IMR-90 (cell line): Measurements from ENCODE around the gene CELSR2. TPM values are rescaled to one million over a fixed set of nuclear protein-coding genes. Genes with fewer than 3 reads are reported as not detected.
"Not testable (repeated sequence)": the region's sequence is repeated elsewhere in the genome, so short reads cannot be mapped to it uniquely, and the experiment has no call there.

Source experiments
- ATAC-seq: fragments of 200-7000 bp; cut with Tn5 transposase; 2 replicates; pipeline ENCODE4 v1.9.1; 2020; ENCODE audit warnings: low read depth, mild to moderate bottlenecking, moderate library complexity
- BruUV-seq: library from RNA; stranded (reverse); fragments of 400-500 nt; replicated peaks from 2 replicates; lab custom pipeline; 2021; lab: Mats Ljungman, UMichigan
- CTCF ChIA-PET: fragments of 300-600 bp; formaldehyde crosslinking; extraction: SDS; loops from one replicate; lab custom pipeline; 2021; ENCODE audit warnings: antibody characterized with exemption; lab: Yijun Ruan, JAX
- POLR2A ChIA-PET: fragments of 300-600 bp; sonication (Branson Sonifier 250); formaldehyde crosslinking; loops from one replicate; lab custom pipeline; 2022; ENCODE audit warnings: antibody characterized with exemption; ENCODE audit not compliant: unreplicated experiment; lab: Charles Lee
- DNase-seq: peaks from one replicate; pipeline ENCODE4 v3.0.0; 2013
- H2AFZ ChIP-seq: replicated peaks from 2 replicates; pipeline ENCODE3; 2013; ENCODE audit warnings: low read length, mild to moderate bottlenecking; ENCODE audit not compliant: poor library complexity
- H2AK5ac ChIP-seq: 2 replicates; pipeline ENCODE4 v1.6.1; 2013; ENCODE audit warnings: low read depth, low read length, inconsistent platforms
- H2AK9ac ChIP-seq: replicated peaks from 2 replicates; pipeline ENCODE3; 2013; ENCODE audit warnings: mild to moderate bottlenecking, low read depth, low read length, moderate library complexity; ENCODE audit not compliant: poor library complexity
- H2BK120ac ChIP-seq: 2 replicates; pipeline ENCODE4 v1.6.1; 2013; ENCODE audit warnings: low read depth, low read length, inconsistent platforms
- H2BK15ac ChIP-seq: 3 replicates; pipeline ENCODE4 v1.6.1; 2013; ENCODE audit warnings: low read depth, low read length, inconsistent platforms
- H2BK20ac ChIP-seq: 2 replicates; pipeline ENCODE4 v1.6.1; 2013; ENCODE audit warnings: low read depth, mild to moderate bottlenecking, inconsistent platforms, low read length, moderate library complexity
- H2BK5ac ChIP-seq: 2 replicates; pipeline ENCODE4 v1.6.1; 2013; ENCODE audit warnings: mild to moderate bottlenecking, low read depth, low read length, inconsistent platforms; ENCODE audit not compliant: poor library complexity, severe bottlenecking
- H3K14ac ChIP-seq: replicated peaks from 2 replicates; pipeline ENCODE4 v1.6.1; 2013; ENCODE audit warnings: low read depth, low read length, inconsistent platforms
- H3K18ac ChIP-seq: 2 replicates; pipeline ENCODE4 v1.6.1; 2013; ENCODE audit warnings: low read depth, low read length, control low read depth
- H3K23ac ChIP-seq: 2 replicates; pipeline ENCODE4 v1.6.1; 2013; ENCODE audit warnings: low read depth, low read length, inconsistent platforms
- H3K27ac ChIP-seq: 2 replicates; pipeline ENCODE4 v1.5.1; 2013; ENCODE audit warnings: mild to moderate bottlenecking, control low read depth, low read length; ENCODE audit not compliant: insufficient read depth
- H3K27me3 ChIP-seq: 2 replicates; pipeline ENCODE4 v1.6.1; 2013; ENCODE audit warnings: low read length; ENCODE audit not compliant: control insufficient read depth, insufficient read depth
- H3K36me3 ChIP-seq: 2 replicates; pipeline ENCODE4 v1.6.1; 2013; ENCODE audit warnings: low read length, mixed read lengths; ENCODE audit not compliant: control insufficient read depth, insufficient read depth
- H3K4ac ChIP-seq: 2 replicates; pipeline ENCODE4 v1.6.1; 2013; ENCODE audit warnings: low read depth, low read length, inconsistent platforms
- H3K4me1 ChIP-seq: 2 replicates; pipeline ENCODE4 v1.6.1; 2013; ENCODE audit warnings: low read length, mixed read lengths; ENCODE audit not compliant: control insufficient read depth, insufficient read depth
- H3K4me2 ChIP-seq: 2 replicates; pipeline ENCODE4 v1.6.1; 2013; ENCODE audit warnings: low read depth, mild to moderate bottlenecking, control low read depth, low read length, moderate library complexity
- H3K4me3 ChIP-seq: 2 replicates; pipeline ENCODE4 v1.5.1; 2013; ENCODE audit warnings: low read depth, mild to moderate bottlenecking, control low read depth, low read length, moderate library complexity; ENCODE audit not compliant: insufficient read depth
- H3K56ac ChIP-seq: 2 replicates; pipeline ENCODE4 v1.6.1; 2013; ENCODE audit warnings: low read length, inconsistent platforms; ENCODE audit not compliant: insufficient read depth; ENCODE audit errors: extremely low read depth
- H3K79me1 ChIP-seq, 2 experiments: 2 replicates each; pipeline ENCODE4 v1.6.1; 2013; ENCODE audit warnings: low read length in 2 of 2, inconsistent platforms in 1 of 2, low read depth in 1 of 2
- H3K9ac ChIP-seq: 2 replicates; pipeline ENCODE4 v1.6.1; 2013; ENCODE audit warnings: low read depth, low read length, control low read depth
- H3K9me1 ChIP-seq: 2 replicates; pipeline ENCODE4 v1.6.1; 2013; ENCODE audit warnings: low read length, inconsistent platforms; ENCODE audit not compliant: insufficient read depth
- H3K9me3 ChIP-seq: 2 replicates; pipeline ENCODE4 v1.6.1; 2013; ENCODE audit warnings: low read length; ENCODE audit not compliant: control insufficient read depth, insufficient read depth
- H4K20me1 ChIP-seq: 2 replicates; pipeline ENCODE4 v1.6.1; 2013; ENCODE audit warnings: low read length, inconsistent platforms; ENCODE audit not compliant: insufficient read depth
- H4K5ac ChIP-seq: 2 replicates; pipeline ENCODE4 v1.6.1; 2013; ENCODE audit warnings: mild to moderate bottlenecking, low read depth, low read length, control low read depth
- H4K8ac ChIP-seq, 2 experiments: 2 replicates each; pipeline ENCODE4 v1.6.1; 2013; ENCODE audit warnings: low read depth in 2 of 2, low read length in 2 of 2, control low read depth in 1 of 2, inconsistent platforms in 1 of 2
- H4K91ac ChIP-seq: 2 replicates; pipeline ENCODE4 v1.6.1; 2013; ENCODE audit warnings: low read depth, low read length, inconsistent platforms; ENCODE audit not compliant: insufficient read depth
- ELK1 ChIP-seq: fragments of 150-350 bp; IDR thresholded peaks from 2 replicates; pipeline ENCODE4 v1.6.1; 2016; ENCODE audit warnings: low read depth, mild to moderate bottlenecking, low read length, moderate library complexity, borderline replicate concordance
- POLR2A ChIP-seq: IDR thresholded peaks from 2 replicates; pipeline ENCODE4 v1.6.1; 2012; ENCODE audit warnings: mild to moderate bottlenecking, low read depth, low read length
- RAD21 ChIP-seq: IDR thresholded peaks from 2 replicates; pipeline ENCODE4 v1.6.1; 2012; ENCODE audit warnings: low read length, improper control_type of control experiment
- RCOR1 ChIP-seq: IDR thresholded peaks from 2 replicates; pipeline ENCODE4 v1.6.1; 2012; ENCODE audit warnings: mild to moderate bottlenecking, low read length, improper control_type of control experiment; ENCODE audit not compliant: insufficient replicate concordance
- WGBS, 2 experiments: methylation state at CpG; one replicate each; pipeline versions ENCODE4 v1.1.5 to v1.1.7; 2013; ENCODE audit warnings: missing lambda C conversion rate in 2 of 2; ENCODE audit not compliant: insufficient read length in 1 of 2; ENCODE audit errors: extremely low coverage in 2 of 2; 5-methylcytosine and 5-hydroxymethylcytosine counted together
- dilution Hi-C: fragments of 300-500 bp; cut with HindIII; formaldehyde crosslinking; loops from one replicate; pipeline ENCODE4 v1.14.3; 2018; ENCODE audit warnings: low sequenced_read_pairs; ENCODE audit not compliant: unreplicated experiment
- in situ Hi-C: fragments of 300-500 bp; cut with MboI; formaldehyde crosslinking; loops from 3 replicates; pipeline ENCODE4 v1.14.3; 2019; ENCODE audit warnings: low sequenced_read_pairs, inconsistent platforms, mixed read lengths
- intact Hi-C: fragments of 100-400 bp; cut with micrococcal nuclease; formaldehyde crosslinking; loops from 2 replicates; pipeline ENCODE4 v1.10.0; 2022
- polyA plus RNA-seq, 3 experiments: library from polyadenylated mRNA; depleted of rRNA; stranded (reverse); fragments of >200 nt; gene quantifications; 2 replicates each; pipeline ENCODE4 v1.2.3, GENCODE V29; 2012; ENCODE audit warnings: low replicate concordance in 1 of 3
- total RNA-seq: library from RNA; depleted of rRNA; stranded (reverse); fragments of >200 nt; gene quantifications from 2 replicates; pipeline ENCODE4 v1.2.3, GENCODE V29; 2012

CELSR2 gene
- total and polyA plus RNA-seq, 2 of the 4 experiments (the other 2 are of a cell fraction) = 1.3 to 5.3 TPM

- intact Hi-C loops = no loop called here
- no peak for ATAC-seq
- peaks cover 2% of the 10 kb centered on the region; the same call in 1 of the 2 replicates for H4K20me1 ChIP-seq
- WGBS, 2 experiments = no CpG with 5 or more reads among the region's 8 CpGs
- no peak overlapping the region for H2BK15ac ChIP-seq
- no peak overlapping the region for H3K4me3 ChIP-seq
- no peaks in the 10 kb centered on the region for H3K27me3 ChIP-seq
- H3K23ac ChIP-seq = 0 out of 2 replicates have a peak overlapping the region, but pooled peaks have one; percentile 54
- no peak overlapping the region for H4K5ac ChIP-seq
- H3K9ac ChIP-seq = no peak overlapping the region
- no peaks in the 10 kb centered on the region for H3K9me3 ChIP-seq
- 0 out of 2 replicates have a peak overlapping the region, but pooled peaks have one; percentile 53 for H3K14ac ChIP-seq
- H2AK9ac ChIP-seq = no peak overlapping the region
- H2BK120ac ChIP-seq = no peak overlapping the region
- no peak overlapping the region for H3K18ac ChIP-seq
- peaks cover 21% of the 10 kb centered on the region for H3K4me1 ChIP-seq
- no peak overlapping the region for H3K56ac ChIP-seq
- DNase-seq = no peak
- CTCF ChIA-PET = no interaction called here
- peaks cover 0 to 4% of the 10 kb centered on the region in 2 experiments; a peak in 1 of 4 replicates for H3K79me1 ChIP-seq
- peaks cover 21% of the 10 kb centered on the region for H3K9me1 ChIP-seq
- H3K4me2 ChIP-seq = no peak overlapping the region
- in situ Hi-C loops = no loop called here
- H3K36me3 ChIP-seq = no peaks in the 10 kb centered on the region
- H2AK5ac ChIP-seq = no peak overlapping the region; the same call in 1 of the 2 replicates
- H3K4ac ChIP-seq = 0 out of 2 replicates have a peak overlapping the region, but pooled peaks have one; percentile 34
- no peak overlapping the region for H3K27ac ChIP-seq
- POLR2A ChIA-PET = no interaction called here
- dilution Hi-C loops = no loop called here
- H4K8ac ChIP-seq = no peak overlapping the region
- H4K91ac ChIP-seq = 0 out of 2 replicates have a peak overlapping the region, but pooled peaks have one; percentile 22
- no TSS peak for BruUV-seq
- no peak overlapping the region for H2BK5ac ChIP-seq
- H2BK20ac ChIP-seq = no peak overlapping the region
- TF ChIP-seq RCOR1 (no peak), ELK1 (no peak), POLR2A (no peak), RAD21 (no peak)
- no peak overlapping the region for H2AFZ ChIP-seq
Observed at GRCh38 chr1:109304226-109304920, 55.0 kb downstream of the CELSR2 start.

GRCh38 chr1:109305991-109306390 is 56.7 kb downstream of the CELSR2 start:
- H3K79me1 ChIP-seq, H3K27ac ChIP-seq, H4K91ac ChIP-seq, H3K56ac ChIP-seq, CTCF ChIA-PET, H4K8ac ChIP-seq, POLR2A ChIA-PET, H3K4me3 ChIP-seq, H2BK5ac ChIP-seq, H3K4ac ChIP-seq, dilution Hi-C loops, H3K27me3 ChIP-seq, H2BK15ac ChIP-seq, H3K23ac ChIP-seq, H4K5ac ChIP-seq, H3K14ac ChIP-seq, H2AK9ac ChIP-seq, H3K9me3 ChIP-seq, H2BK120ac ChIP-seq, in situ Hi-C loops, DNase-seq, BruUV-seq, H3K4me2 ChIP-seq, H2AFZ ChIP-seq, H3K18ac ChIP-seq, ATAC-seq, H3K9ac ChIP-seq, H3K36me3 ChIP-seq, H2AK5ac ChIP-seq, H4K20me1 ChIP-seq, intact Hi-C loops, H2BK20ac ChIP-seq: not testable (repeated sequence)
- Histone ChIP-seq H3K4me1 (peaks cover 17% of the 10 kb centered on the region), H3K9me1 (peaks cover 17% of the 10 kb centered on the region)
- 87% methylated on average over 3 of the region's 10 CpGs; no CpG with 5 or more reads in 1 of the 2 experiments for WGBS, 2 experiments
